SK-N-SH treated with all-trans-retinoic acid at 6 μM for 48 hours (cell line): Measurements from ENCODE around the gene MAP3K6.

Experiments used
- ATAC-seq: fragments of 200-7000 bp; cut with Tn5 transposase; 3 replicates; pipeline ENCODE4 v1.9.1; 2020; ENCODE audit warnings: mild to moderate bottlenecking, moderate library complexity
- ARNTL ChIP-seq: fragments of 450-650 bp; formaldehyde crosslinking; IDR thresholded peaks from 2 replicates; pipeline ENCODE4 v1.5.0; 2020; ENCODE audit warnings: low read depth, mild to moderate bottlenecking, moderate library complexity, borderline replicate concordance
- BACH2 ChIP-seq: fragments of 250-450 bp; sonication (Bioruptor Pico); IDR thresholded peaks from 2 replicates; pipeline ENCODE4 v1.9.0; 2021; ENCODE audit warnings: mild to moderate bottlenecking, borderline replicate concordance
- CSDC2 ChIP-seq: fragments of 250-450 bp; sonication (Bioruptor Pico); IDR thresholded peaks from 2 replicates; pipeline ENCODE4 v1.5.0; 2020; ENCODE audit warnings: mild to moderate bottlenecking, moderate library complexity
- ESRRG ChIP-seq: fragments of 250-450 bp; sonication (Bioruptor Pico); IDR thresholded peaks from 2 replicates; pipeline ENCODE4 v1.6.1; 2021; ENCODE audit warnings: mild to moderate bottlenecking
- GLIS3 ChIP-seq: fragments of 250-450 bp; sonication (Bioruptor Pico); IDR thresholded peaks from 2 replicates; pipeline ENCODE4 v1.5.0; 2020; ENCODE audit warnings: mild to moderate bottlenecking, moderate library complexity
- ISL1 ChIP-seq: fragments of 250-450 bp; sonication (Bioruptor Pico); IDR thresholded peaks from 2 replicates; pipeline ENCODE4 v2.1.2; 2022; ENCODE audit warnings: mild to moderate bottlenecking, moderate library complexity
- OSR1 ChIP-seq: fragments of 250-450 bp; sonication (Bioruptor Pico); IDR thresholded peaks from 2 replicates; pipeline ENCODE4 v1.8.0; 2022; ENCODE audit warnings: moderate library complexity, mild to moderate bottlenecking, inconsistent platforms
- PPARA ChIP-seq: fragments of 250-450 bp; sonication (Bioruptor Pico); IDR thresholded peaks from 2 replicates; pipeline ENCODE4 v1.5.0; 2020; ENCODE audit warnings: mild to moderate bottlenecking, borderline replicate concordance
- SNAI2 ChIP-seq: fragments of 250-450 bp; sonication (Bioruptor Pico); IDR thresholded peaks from 2 replicates; pipeline ENCODE4 v1.5.0; 2020; ENCODE audit warnings: mild to moderate bottlenecking, moderate library complexity
- TCF4 ChIP-seq: fragments of 250-450 bp; sonication (Bioruptor Pico); IDR thresholded peaks from 2 replicates; pipeline ENCODE4 v1.8.0; 2021; ENCODE audit warnings: mild to moderate bottlenecking, moderate library complexity, borderline replicate concordance
- ZC3H10 ChIP-seq: fragments of 250-450 bp; sonication (Bioruptor Pico); IDR thresholded peaks from 2 replicates; pipeline ENCODE4 v1.5.1; 2021; ENCODE audit warnings: mild to moderate bottlenecking, moderate library complexity
- ZFP3 ChIP-seq: fragments of 250-450 bp; sonication (Bioruptor Pico); IDR thresholded peaks from 2 replicates; pipeline ENCODE4 v1.5.0; 2020; ENCODE audit warnings: mild to moderate bottlenecking, moderate library complexity
- ZFP30 ChIP-seq: fragments of 450-650 bp; formaldehyde crosslinking; IDR thresholded peaks from 2 replicates; pipeline ENCODE4 v1.5.0; 2022; ENCODE audit warnings: mild to moderate bottlenecking, moderate library complexity
- ZNF565 ChIP-seq: fragments of 450-650 bp; formaldehyde crosslinking; conservative IDR thresholded peaks from 2 replicates; pipeline ENCODE4 v1.5.0; 2020; ENCODE audit warnings: low read depth, mild to moderate bottlenecking, moderate library complexity
- ZNF70 ChIP-seq: fragments of 450-650 bp; formaldehyde crosslinking; IDR thresholded peaks from 2 replicates; pipeline ENCODE4 v1.5.0; 2020; ENCODE audit warnings: mild to moderate bottlenecking, moderate library complexity
- TF ChIP-seq, protein P1 (sequence below): fragments of 250-450 bp; sonication (Bioruptor Pico); IDR thresholded peaks from 2 replicates; pipeline ENCODE4 v1.8.0; 2021; ENCODE audit warnings: low read depth, mild to moderate bottlenecking, moderate library complexity, borderline replicate concordance
- TF ChIP-seq, protein P2 (sequence below): fragments of 250-450 bp; sonication (Bioruptor Pico); IDR thresholded peaks from 2 replicates; pipeline ENCODE4 v1.5.1; 2021; ENCODE audit warnings: mild to moderate bottlenecking, moderate library complexity
- TF ChIP-seq, protein P3 (sequence below): fragments of 250-450 bp; sonication (Bioruptor Pico); IDR thresholded peaks from 2 replicates; pipeline ENCODE4 v1.5.1; 2020; ENCODE audit warnings: low read depth, mild to moderate bottlenecking, moderate library complexity
- TF ChIP-seq, protein P4 (sequence below): fragments of 250-450 bp; sonication (Bioruptor Pico); IDR thresholded peaks from 2 replicates; pipeline ENCODE4 v1.8.0; 2020; ENCODE audit warnings: mild to moderate bottlenecking, moderate library complexity, borderline replicate concordance
- TF ChIP-seq, protein P5 (sequence below): fragments of 250-450 bp; sonication (Bioruptor Pico); IDR thresholded peaks from 2 replicates; pipeline ENCODE4 v1.5.0; 2020; ENCODE audit warnings: mild to moderate bottlenecking, moderate library complexity

MAP3K6 gene

DNA sequence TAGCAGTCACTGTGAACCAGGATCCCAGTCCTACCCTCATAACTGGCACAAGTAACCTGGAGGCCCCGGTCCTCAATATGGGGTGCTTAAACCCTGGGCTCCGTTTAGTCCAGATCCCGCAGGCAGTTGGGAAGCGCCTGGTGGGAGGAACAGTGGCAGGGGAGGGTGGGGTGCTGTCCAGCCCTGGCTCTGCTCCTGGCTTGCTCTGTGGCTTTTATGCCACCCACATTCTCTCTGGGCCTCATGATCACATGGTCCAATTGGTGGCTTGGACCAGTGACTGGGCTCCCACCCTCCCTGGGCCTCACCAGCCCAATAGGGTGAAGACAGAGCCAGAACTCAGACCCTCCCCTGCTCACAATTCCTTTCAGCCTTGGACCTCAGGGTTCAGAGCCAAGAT is 13.5 kb upstream of the MAP3K6 start:
- ATAC-seq = peak; percentile 6; the same call in 2 of the 3 replicates
- TF ChIP-seq SNAI2 (CRISPR knock-in tag) (no peak), ZNF565 (CRISPR knock-in tag) (no peak), GLIS3 (CRISPR knock-in tag) (no peak), ISL1 (CRISPR knock-in tag) (no peak)
- TF ChIP-seq, protein P1, sequence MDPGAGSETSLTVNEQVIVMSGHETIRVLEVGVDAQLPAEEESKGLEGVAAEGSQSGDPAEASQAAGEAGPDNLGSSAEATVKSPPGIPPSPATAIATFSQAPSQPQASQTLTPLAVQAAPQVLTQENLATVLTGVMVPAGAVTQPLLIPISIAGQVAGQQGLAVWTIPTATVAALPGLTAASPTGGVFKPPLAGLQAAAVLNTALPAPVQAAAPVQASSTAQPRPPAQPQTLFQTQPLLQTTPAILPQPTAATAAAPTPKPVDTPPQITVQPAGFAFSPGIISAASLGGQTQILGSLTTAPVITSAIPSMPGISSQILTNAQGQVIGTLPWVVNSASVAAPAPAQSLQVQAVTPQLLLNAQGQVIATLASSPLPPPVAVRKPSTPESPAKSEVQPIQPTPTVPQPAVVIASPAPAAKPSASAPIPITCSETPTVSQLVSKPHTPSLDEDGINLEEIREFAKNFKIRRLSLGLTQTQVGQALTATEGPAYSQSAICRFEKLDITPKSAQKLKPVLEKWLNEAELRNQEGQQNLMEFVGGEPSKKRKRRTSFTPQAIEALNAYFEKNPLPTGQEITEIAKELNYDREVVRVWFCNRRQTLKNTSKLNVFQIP = no peak

DNA sequence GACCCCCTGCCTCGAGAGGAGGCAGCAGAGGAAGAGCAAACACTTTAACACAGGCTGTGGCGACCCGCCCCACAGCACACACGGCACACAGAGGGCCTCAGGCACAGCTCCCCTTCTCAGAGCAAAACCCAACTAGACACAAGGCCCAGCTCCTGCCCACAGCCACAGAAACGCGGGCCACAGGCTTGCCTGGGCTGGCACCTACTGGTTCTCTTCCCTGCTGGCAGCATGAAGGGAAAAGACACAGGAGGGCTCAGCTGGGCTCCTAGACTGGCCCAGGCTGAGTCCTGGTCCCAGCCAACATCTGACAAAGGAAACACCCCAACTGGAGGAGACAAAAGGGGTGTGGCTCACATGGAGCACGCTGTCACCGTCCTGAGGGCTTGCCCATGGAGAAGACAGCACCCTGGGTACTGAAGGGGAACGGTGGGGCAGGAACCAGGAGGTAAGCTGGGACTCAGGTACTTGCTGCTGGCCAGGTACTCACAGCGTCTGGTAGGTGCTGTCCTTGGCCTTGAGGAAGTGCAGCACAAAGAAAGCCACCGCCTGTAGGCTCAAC is 12.9 kb upstream of the MAP3K6 start:
- TF ChIP-seq ARNTL (CRISPR knock-in tag) (no peak), GLIS3 (CRISPR knock-in tag) (no peak), CSDC2 (no peak), PPARA (no peak), ZNF70 (CRISPR knock-in tag) (no peak), ZFP30 (CRISPR knock-in tag) (no peak), ZC3H10 (CRISPR knock-in tag) (no peak), BACH2 (CRISPR knock-in tag) (no peak), TCF4 (CRISPR knock-in tag) (no peak)
- TF ChIP-seq, protein P2, sequence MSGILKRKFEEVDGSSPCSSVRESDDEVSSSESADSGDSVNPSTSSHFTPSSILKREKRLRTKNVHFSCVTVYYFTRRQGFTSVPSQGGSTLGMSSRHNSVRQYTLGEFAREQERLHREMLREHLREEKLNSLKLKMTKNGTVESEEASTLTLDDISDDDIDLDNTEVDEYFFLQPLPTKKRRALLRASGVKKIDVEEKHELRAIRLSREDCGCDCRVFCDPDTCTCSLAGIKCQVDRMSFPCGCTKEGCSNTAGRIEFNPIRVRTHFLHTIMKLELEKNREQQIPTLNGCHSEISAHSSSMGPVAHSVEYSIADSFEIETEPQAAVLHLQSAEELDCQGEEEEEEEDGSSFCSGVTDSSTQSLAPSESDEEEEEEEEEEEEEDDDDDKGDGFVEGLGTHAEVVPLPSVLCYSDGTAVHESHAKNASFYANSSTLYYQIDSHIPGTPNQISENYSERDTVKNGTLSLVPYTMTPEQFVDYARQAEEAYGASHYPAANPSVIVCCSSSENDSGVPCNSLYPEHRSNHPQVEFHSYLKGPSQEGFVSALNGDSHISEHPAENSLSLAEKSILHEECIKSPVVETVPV (CRISPR knock-in tag) = no peak
- ATAC-seq = no peak

DNA sequence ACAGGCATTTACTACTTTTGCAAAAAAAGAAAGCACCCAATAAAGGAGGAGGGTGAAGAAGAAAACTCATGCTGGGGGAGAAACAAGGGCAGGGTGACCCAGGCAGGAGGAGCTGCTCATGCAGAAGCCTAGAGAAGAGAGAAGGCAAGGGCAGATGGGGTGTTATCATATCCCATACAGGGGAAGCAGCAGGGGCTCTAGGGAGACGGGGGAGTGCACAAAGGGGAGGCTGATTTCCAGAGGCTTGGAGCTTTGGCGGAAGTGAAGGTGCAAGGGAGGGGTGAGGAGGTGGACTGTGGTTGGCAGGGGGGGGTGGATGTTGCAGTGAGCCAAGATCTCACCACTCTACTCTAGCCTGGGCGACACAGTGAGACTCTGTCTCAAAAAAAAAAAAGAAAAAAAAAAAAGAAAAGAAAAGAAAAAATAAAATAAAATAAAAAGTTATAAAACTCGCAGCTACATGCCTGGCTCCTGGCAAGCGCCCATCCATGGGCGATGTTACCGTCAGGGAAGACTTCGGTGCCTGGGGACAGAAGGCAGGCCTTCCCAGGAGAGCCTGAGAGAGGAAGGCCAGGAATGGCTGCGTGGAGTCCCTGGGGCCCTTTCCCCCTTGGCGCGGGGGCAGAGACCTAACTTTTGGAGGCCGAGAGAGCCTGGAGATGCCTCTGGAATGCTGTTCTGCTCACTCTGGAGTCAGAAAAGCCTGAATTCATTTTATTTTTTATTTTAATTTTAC is 11.2 kb upstream of the MAP3K6 start:
- no peak for ATAC-seq
- TF ChIP-seq ZNF70 (CRISPR knock-in tag) = no peak
- no peak for TF ChIP-seq BACH2 (CRISPR knock-in tag)
- TF ChIP-seq ESRRG = no peak
- TF ChIP-seq GLIS3 (CRISPR knock-in tag) = no peak
- no peak for TF ChIP-seq SNAI2 (CRISPR knock-in tag)
- TF ChIP-seq ARNTL (CRISPR knock-in tag) = no peak
- no peak for TF ChIP-seq OSR1
- TF ChIP-seq, protein P3, sequence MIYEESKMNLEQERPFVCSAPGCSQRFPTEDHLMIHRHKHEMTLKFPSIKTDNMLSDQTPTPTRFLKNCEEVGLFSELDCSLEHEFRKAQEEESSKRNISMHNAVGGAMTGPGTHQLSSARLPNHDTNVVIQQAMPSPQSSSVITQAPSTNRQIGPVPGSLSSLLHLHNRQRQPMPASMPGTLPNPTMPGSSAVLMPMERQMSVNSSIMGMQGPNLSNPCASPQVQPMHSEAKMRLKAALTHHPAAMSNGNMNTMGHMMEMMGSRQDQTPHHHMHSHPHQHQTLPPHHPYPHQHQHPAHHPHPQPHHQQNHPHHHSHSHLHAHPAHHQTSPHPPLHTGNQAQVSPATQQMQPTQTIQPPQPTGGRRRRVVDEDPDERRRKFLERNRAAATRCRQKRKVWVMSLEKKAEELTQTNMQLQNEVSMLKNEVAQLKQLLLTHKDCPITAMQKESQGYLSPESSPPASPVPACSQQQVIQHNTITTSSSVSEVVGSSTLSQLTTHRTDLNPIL (CRISPR knock-in tag) = no peak
- TF ChIP-seq ZFP3 (CRISPR knock-in tag) = no peak
- TF ChIP-seq ZFP30 (CRISPR knock-in tag) = no peak
- TF ChIP-seq, protein P4, sequence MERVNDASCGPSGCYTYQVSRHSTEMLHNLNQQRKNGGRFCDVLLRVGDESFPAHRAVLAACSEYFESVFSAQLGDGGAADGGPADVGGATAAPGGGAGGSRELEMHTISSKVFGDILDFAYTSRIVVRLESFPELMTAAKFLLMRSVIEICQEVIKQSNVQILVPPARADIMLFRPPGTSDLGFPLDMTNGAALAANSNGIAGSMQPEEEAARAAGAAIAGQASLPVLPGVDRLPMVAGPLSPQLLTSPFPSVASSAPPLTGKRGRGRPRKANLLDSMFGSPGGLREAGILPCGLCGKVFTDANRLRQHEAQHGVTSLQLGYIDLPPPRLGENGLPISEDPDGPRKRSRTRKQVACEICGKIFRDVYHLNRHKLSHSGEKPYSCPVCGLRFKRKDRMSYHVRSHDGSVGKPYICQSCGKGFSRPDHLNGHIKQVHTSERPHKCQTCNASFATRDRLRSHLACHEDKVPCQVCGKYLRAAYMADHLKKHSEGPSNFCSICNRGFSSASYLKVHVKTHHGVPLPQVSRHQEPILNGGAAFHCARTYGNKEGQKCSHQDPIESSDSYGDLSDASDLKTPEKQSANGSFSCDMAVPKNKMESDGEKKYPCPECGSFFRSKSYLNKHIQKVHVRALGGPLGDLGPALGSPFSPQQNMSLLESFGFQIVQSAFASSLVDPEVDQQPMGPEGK (CRISPR knock-in tag) = no peak
- TF ChIP-seq, protein P5, sequence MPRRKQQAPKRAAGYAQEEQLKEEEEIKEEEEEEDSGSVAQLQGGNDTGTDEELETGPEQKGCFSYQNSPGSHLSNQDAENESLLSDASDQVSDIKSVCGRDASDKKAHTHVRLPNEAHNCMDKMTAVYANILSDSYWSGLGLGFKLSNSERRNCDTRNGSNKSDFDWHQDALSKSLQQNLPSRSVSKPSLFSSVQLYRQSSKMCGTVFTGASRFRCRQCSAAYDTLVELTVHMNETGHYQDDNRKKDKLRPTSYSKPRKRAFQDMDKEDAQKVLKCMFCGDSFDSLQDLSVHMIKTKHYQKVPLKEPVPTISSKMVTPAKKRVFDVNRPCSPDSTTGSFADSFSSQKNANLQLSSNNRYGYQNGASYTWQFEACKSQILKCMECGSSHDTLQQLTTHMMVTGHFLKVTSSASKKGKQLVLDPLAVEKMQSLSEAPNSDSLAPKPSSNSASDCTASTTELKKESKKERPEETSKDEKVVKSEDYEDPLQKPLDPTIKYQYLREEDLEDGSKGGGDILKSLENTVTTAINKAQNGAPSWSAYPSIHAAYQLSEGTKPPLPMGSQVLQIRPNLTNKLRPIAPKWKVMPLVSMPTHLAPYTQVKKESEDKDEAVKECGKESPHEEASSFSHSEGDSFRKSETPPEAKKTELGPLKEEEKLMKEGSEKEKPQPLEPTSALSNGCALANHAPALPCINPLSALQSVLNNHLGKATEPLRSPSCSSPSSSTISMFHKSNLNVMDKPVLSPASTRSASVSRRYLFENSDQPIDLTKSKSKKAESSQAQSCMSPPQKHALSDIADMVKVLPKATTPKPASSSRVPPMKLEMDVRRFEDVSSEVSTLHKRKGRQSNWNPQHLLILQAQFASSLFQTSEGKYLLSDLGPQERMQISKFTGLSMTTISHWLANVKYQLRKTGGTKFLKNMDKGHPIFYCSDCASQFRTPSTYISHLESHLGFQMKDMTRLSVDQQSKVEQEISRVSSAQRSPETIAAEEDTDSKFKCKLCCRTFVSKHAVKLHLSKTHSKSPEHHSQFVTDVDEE (CRISPR knock-in tag) = no peak
